HL-60/S4 treated with phorbol 12-myristate 13-acetate at 8.2 ng/mL for 4 days and 3 days (cell line): ENCODE results near the gene ZIC4.

Experiments
- in situ Hi-C: fragments of 300-500 bp; cut with MboI; formaldehyde crosslinking; loops from 2 replicates; pipeline ENCODE4 v1.15.0; 2022; ENCODE audit warnings: low sequenced_read_pairs

ZIC4 gene

GRCh38 chr3:147418808-147419701 is 12.7 kb upstream of the ZIC4 start:
- in situ Hi-C loops: no loop called here

GRCh38 chr3:147418371-147418781 is 12.0 kb upstream of the ZIC4 start:
- in situ Hi-C loops: no loop called here

DNA sequence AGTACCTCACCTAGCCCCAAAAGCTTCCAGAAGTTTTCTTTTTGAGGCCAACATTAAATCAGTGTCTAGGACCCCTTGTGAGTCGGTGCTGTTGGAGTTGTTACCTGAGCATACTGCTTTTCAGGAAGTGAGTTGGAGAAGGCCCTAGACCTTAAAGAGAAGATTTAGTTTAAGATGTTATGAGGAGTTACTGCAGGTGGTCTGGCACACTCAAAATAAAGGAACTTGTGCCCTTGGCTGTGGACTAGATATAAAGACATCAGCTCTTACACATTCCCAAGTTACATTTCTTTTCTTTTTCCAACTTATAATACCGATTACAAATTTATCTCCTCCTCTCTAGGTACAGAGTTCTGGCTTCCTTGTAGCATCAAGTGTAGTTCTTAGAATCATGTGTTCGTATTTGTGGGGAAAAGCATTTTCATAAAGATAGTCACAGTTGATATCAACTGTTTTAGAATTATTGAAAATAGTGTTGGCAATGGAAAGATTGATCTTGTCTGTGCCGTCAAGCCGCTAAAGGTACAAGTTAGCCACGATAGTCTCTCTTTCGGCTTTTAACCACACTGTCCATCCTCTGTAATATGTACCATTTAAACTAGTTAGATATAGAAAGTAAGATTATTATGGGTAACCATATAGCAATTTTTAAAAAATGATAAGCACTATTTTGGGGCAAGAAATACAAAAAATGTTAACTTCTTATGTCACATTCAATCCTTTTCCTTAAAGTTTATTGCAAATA is 11.4 kb upstream of the ZIC4 start:
- in situ Hi-C loops: no loop called here

DNA sequence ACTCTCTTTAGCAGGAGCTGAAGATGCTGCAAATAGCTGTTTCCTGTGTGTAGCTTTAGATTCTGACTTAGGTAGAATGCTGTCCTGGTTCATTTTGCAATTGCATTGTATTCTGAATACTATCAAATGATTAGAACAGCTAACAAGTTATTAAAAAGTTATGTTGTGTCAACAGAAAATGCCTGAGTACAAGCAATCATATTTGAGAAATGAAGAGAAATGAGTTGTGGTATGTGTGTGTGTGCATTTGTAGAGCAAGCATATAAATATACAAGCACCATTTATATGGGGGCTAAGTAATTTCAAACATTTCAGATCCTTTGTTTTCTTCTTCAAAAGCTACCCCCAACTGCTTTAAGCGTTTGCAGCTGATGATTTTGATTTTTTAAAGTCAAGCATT is 10.6 kb upstream of the ZIC4 start:
- in situ Hi-C loops: no loop called here

- in situ Hi-C loops: no loop called here
Measured at GRCh38 chr3:147415874-147416273, 9.5 kb upstream of the ZIC4 start.

- in situ Hi-C loops: no loop called here
Measured at GRCh38 chr3:147415286-147415685, 8.9 kb upstream of the ZIC4 start.

DNA sequence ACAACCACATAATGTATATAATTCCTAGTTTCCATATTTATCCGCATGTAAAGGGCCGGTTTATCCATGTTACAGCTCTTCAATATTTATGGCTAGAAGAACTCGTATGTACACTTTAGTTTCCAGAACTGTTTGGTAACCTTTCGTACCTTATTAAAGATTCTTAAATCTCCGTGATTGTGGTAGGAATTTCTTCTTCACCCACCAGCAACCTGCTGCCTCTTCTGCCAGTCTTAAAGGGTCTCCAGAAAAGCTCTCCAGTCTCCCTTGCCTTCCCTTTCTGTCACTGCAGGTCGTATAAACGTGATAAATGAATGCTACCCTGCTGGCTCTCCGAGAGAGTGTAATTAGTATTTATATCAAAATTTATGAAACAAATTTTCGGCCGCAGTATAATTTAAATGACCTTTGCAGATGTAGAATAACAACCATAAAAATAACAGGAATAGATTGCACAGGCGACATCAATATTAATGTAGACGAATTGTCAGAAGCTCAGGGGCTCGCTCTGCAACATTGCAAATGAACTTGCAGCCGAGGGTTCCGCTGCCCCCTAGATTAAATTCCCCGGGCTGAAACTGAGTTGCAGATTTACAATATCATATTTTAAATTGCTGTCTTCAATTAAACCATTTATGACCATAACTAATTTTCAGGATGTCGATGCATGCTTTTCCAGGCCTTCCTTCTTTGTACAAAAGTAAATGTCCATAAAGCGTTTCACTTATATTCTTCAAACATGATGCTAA is 8.2 kb upstream of the ZIC4 start:
- in situ Hi-C loops: no loop called here

GRCh38 chr3:147413686-147414389 is 7.5 kb upstream of the ZIC4 start:
- in situ Hi-C loops: no loop called here

DNA sequence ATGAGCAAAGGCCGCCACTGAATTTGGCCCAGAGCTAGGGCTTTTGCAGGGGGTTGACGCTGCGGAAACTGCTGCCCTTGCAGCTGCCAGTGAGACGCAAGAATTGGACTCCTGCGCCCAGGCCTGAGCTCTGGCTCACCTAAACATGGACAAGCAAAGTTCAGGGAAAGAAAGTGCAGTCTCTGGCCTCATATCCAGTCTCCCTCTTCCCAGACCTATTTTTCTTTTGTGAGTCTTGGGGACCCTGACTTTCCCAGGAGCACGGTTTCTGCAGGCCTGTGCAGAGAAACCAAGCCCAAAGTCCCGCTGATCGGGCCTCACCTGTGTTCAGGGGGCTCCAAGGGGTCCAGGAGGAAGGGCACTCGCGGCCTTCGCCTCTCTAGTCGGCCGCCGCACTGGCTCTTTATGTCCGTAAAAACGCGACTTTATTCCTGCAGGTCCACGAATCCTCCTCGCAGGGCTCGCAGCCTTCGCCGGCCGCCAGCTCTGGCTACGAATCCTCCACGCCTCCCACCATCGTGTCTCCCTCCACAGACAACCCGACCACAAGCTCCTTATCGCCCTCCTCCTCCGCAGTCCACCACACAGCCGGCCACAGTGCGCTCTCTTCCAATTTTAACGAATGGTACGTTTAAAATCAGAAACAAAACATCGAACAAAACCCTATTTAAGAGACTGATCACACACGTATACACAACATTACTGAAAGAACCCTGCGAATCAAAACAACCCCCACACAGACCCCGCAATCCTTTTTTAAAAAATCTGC is 6.8 kb upstream of the ZIC4 start:
- in situ Hi-C loops: no loop called here

DNA sequence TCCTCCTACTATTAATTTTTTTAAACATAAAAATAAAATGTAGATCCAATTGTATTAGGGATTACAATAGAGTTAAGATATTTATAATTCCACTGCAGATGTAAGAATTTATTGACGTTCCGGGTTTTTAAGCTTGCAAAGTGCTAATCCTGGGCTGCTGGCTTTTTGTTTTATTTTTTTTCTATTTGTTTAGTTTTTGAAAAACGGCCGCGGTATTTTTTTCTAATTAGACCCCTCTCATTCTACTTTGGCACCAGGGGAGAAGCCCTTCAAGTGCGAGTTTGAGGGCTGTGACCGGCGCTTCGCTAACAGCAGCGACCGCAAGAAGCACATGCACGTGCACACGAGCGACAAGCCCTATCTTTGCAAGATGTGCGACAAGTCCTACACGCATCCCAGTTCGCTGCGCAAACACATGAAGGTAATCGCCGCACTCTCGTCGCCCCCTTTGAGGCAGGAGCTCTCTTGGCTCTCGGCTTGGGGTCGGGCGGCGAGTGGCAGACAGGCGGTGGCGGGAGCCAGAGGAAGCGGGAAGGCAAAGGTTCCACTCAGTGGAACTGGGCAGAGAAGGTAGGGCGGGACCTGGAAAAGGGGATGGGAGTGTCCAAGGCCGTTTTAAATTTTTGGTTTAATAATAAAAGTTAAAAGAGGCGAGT is 6.0 kb upstream of the ZIC4 start:
- in situ Hi-C loops: no loop called here

- in situ Hi-C loops: no loop called here
Measured at GRCh38 chr3:147411815-147412241, 5.5 kb upstream of the ZIC4 start.

- in situ Hi-C loops: no loop called here
Measured at GRCh38 chr3:147411238-147411814, 5.0 kb upstream of the ZIC4 start.

- in situ Hi-C loops: no loop called here
Measured at GRCh38 chr3:147410526-147411237, 4.3 kb upstream of the ZIC4 start.

DNA sequence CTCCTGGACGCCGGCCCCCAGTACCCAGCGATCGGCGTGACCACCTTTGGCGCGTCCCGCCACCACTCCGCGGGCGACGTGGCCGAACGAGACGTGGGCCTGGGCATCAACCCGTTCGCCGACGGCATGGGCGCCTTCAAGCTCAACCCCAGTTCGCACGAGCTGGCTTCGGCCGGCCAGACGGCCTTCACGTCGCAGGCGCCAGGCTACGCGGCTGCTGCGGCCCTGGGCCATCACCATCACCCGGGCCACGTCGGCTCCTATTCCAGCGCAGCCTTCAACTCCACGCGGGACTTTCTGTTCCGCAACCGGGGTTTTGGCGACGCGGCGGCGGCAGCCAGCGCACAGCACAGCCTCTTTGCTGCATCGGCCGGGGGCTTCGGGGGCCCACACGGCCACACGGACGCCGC is 3.8 kb upstream of the ZIC4 start:
- in situ Hi-C loops: no loop called here

DNA sequence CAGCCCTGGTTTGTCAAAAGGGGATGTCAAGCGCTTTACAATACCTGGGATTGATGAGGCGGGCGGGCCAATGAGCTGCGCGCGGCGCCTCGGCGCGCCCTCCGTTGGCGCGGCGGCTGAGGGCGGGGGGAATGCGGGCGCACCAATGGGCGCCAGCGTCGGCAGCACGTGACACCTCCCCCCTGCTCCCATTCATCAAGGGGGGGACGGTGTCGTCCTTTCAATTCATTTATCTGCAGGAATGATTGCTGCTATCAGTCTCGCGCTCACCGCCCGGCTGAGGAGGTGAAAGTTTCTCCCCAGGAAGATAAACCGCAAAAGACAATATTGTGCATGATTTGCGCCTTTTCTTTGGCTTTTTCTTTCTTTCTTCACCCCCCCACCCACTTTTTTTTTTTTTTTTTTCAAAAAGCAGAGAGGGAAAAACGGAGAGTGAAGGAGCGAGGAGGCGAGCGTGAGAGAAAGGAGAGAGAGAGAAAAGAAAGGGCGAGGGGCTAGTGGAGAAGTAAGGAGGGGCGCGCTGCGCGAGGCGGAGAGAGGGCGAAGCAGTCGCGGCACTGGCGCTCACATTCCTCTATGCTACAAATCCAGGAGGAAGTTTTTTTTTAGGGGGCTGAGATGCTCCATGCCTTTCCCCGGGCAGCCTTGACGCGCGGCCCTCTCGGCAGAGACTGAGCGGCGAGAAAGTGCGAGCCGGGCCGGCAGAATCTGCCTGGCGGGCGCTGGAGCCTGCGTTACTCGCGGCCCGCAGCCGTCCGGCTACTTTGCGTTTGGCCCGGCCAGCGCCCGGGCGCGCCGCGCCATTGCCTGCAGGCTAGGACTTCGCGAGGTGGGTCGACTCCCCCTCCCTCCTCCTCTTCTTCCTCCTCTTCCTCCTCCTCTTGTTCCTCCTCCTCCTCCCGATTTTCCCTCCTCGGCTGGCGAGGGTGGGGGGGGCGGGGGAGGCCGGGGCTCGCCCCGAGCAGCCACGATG is 3.1 kb upstream of the ZIC4 start, which contains the start of gene ZIC1:
Gene ZIC1 (plus strand): TSS at position 223 of the 973 bp plus-strand sequence. CDS start 748 bp downstream, at position 971.
- in situ Hi-C loops: no loop called here

- in situ Hi-C loops: no loop called here
Measured at GRCh38 chr3:147408188-147409100, 2.1 kb upstream of the ZIC4 start.
